ENCODE measurements around the gene ARID2.

Gene ARID2

DNA sequence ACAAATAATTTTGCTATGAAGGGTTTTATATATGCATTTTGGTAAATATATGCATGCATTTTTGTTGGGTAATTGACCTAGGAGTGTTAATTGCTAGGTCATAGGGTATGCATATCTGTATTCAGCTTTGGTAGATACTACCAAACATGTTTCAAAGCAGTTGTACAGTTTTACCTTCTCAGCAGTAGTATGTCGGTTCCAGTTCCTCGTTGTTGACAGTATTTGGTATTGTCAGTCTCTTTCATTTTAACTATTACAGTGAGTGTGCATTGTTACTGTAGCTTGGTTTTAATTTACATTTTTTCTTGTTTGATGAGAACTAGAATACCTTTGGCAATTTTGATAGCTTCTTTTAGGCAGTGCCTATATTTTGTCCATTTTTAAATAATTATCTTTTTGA lies 98.9 kb downstream of the ARID2 start:
- H3K9ac ChIP-seq (ENCODE audit: low read length), result no peak overlapping the region
- H3K4me1 ChIP-seq (ENCODE audit: control insufficient read depth, insufficient read depth, low read length), result no peaks in the 10 kb centered on the region
- H3K36me3 ChIP-seq (ENCODE audit: control insufficient read depth, insufficient read depth, low read length, severe bottlenecking), result peaks cover 19% of the 10 kb centered on the region
- no peaks in the 10 kb centered on the region for H3K9me3 ChIP-seq (ENCODE audit: control insufficient read depth, low read length)
- no peak overlapping the region for H3K4me3 ChIP-seq (ENCODE audit: low read length)
- H3K27me3 ChIP-seq (replicated peaks; ENCODE audit: control insufficient read depth, insufficient read depth, low read length), result no peaks in the 10 kb centered on the region
- DNase-seq (ENCODE audit: low read depth), result no peak

DNA sequence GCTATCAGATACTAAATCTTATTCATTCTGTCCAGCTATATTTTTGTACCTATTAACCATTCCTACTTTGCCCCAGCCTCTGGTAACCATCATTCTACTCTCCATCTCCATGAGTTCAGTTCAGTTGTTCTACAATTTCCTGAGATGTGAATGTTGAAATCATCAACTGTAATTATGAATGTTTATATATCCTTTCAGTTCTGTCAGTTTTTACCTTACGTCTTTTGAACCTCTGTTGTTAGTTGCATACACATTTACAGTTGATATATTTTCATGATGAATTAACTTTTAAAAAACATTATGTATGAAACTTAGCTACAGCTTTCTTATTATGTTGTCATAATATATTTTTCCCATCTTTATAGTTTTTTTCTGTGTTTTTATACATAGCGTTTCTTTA lies 102.1 kb downstream of the ARID2 start:
- H3K27me3 ChIP-seq (replicated peaks; ENCODE audit: control insufficient read depth, insufficient read depth, low read length), result no peaks in the 10 kb centered on the region

DNA sequence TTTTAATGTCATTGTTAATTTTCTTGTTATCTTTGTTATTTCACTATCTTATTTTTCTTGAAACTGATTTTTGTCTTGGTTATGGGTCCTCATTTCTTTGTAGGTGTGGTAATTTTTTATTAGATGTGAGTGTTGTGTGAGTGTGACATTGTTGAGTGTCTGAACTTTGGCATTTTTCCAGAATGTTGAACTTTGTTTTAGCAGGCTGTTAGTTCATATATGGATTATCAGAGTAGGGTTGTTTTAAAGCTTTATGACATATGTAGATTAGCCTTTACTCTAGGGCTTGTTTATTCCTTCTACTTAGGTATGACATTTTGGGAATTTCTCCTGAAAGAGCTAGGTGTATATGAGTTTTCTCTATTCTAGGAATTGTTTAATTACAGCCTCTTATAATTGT lies 103.9 kb downstream of the ARID2 start:
- Histone ChIP-seq H3K36me3 (ENCODE audit: control insufficient read depth, insufficient read depth, low read length, severe bottlenecking) (peaks cover 15% of the 10 kb centered on the region), H3K9me3 (ENCODE audit: control insufficient read depth, low read length) (no peaks in the 10 kb centered on the region), H3K4me1 (ENCODE audit: control insufficient read depth, insufficient read depth, low read length) (peaks cover 14% of the 10 kb centered on the region), H3K27me3 (replicated peaks; ENCODE audit: control insufficient read depth, insufficient read depth, low read length) (no peaks in the 10 kb centered on the region), H3K4me3 (ENCODE audit: low read length) (no peak overlapping the region), H3K9ac (ENCODE audit: low read length) (no peak overlapping the region)
- no peak for DNase-seq (ENCODE audit: low read depth)

More for the DNA sequence above, 102.1 kb downstream of the ARID2 start:
- H3K4me1 ChIP-seq (ENCODE audit: control insufficient read depth, insufficient read depth, low read length), result peaks cover under 1% of the 10 kb centered on the region
- H3K9ac ChIP-seq (ENCODE audit: low read length), result no peak overlapping the region
- no peaks in the 10 kb centered on the region for H3K9me3 ChIP-seq (ENCODE audit: control insufficient read depth, low read length)
- H3K4me3 ChIP-seq (ENCODE audit: low read length), result no peak overlapping the region
- peaks cover 9% of the 10 kb centered on the region for H3K36me3 ChIP-seq (ENCODE audit: control insufficient read depth, insufficient read depth, low read length, severe bottlenecking)
- no peak for DNase-seq (ENCODE audit: low read depth)

DNA sequence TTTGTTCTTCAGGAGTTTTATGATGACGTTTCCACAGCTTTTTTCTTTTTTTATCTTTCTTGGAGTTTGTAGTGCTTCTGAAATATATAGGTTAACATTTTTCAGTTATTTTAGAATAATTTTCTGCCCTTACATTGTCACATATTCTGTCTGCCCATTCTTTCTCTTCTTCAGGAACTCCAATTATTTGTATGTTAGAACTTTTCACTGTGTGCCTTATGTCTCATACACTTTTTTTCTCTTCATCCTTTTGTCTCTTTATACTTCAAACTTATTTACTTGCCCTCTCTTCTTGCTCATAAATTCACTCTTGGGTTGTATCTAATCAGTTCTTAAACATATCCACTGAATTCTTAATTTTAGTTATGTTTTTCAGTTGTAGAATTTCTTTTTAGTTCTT lies 105.3 kb downstream of the ARID2 start:
- Histone ChIP-seq H3K9me3 (ENCODE audit: control insufficient read depth, low read length) (no peaks in the 10 kb centered on the region), H3K4me3 (ENCODE audit: low read length) (no peak overlapping the region), H3K4me1 (ENCODE audit: control insufficient read depth, insufficient read depth, low read length) (peaks cover 14% of the 10 kb centered on the region), H3K27me3 (replicated peaks; ENCODE audit: control insufficient read depth, insufficient read depth, low read length) (no peaks in the 10 kb centered on the region), H3K36me3 (ENCODE audit: control insufficient read depth, insufficient read depth, low read length, severe bottlenecking) (peaks cover 24% of the 10 kb centered on the region), H3K9ac (ENCODE audit: low read length) (no peak overlapping the region)
- DNase-seq (ENCODE audit: low read depth), result no peak

DNA sequence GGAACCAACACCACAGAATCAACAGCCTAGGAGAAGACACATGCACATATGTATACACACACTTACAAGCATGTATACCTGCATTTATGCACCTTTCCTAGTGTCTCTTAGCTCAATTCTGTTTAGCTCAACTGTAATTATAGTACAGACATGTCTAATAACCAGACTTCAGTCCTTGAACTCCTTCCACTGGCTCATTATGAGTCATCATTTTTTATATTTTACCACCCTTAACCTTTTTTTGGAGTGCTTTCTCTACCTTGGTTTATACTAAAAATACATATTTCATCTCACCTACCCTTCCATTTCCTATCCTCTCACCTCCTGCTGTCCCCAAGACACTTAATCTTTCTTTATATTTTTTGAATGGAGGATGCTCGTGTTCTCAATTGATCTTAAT lies 110.4 kb downstream of the ARID2 start:
- peaks cover 33% of the 10 kb centered on the region for H3K36me3 ChIP-seq (ENCODE audit: control insufficient read depth, insufficient read depth, low read length, severe bottlenecking)
- peaks cover 14% of the 10 kb centered on the region for H3K4me1 ChIP-seq (ENCODE audit: control insufficient read depth, insufficient read depth, low read length)
- no peak overlapping the region for H3K9ac ChIP-seq (ENCODE audit: low read length)
- no peaks in the 10 kb centered on the region for H3K27me3 ChIP-seq (replicated peaks; ENCODE audit: control insufficient read depth, insufficient read depth, low read length)
- DNase-seq (ENCODE audit: low read depth), result no peak
- H3K9me3 ChIP-seq (ENCODE audit: control insufficient read depth, low read length), result no peaks in the 10 kb centered on the region
- H3K4me3 ChIP-seq (ENCODE audit: low read length), result no peak overlapping the region

DNA sequence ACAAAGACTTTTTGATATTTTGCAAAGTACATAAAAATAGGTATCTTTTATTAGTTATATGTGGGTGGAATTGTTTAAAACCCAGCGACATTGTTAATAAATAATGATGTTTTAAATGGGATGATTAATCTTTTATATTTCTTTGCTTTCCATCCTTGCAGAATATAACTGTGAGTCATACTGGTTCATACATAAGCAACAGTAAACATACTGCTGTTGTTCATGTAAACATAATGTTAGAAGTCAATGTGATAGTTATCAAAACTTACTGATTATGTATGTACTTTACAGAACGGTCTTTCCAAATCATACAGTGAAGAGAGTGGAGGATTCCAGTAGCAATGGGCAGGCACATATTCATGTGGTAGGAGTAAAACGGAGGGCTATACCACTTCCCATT lies 119.8 kb downstream of the ARID2 start:
- H3K9me3 ChIP-seq (ENCODE audit: control insufficient read depth, low read length), result no peaks in the 10 kb centered on the region
- peaks cover 8% of the 10 kb centered on the region for H3K4me1 ChIP-seq (ENCODE audit: control insufficient read depth, insufficient read depth, low read length)
- no peaks in the 10 kb centered on the region for H3K27me3 ChIP-seq (replicated peaks; ENCODE audit: control insufficient read depth, insufficient read depth, low read length)
- H3K4me3 ChIP-seq (ENCODE audit: low read length), result no peak overlapping the region
- peaks cover 53% of the 10 kb centered on the region for H3K36me3 ChIP-seq (ENCODE audit: control insufficient read depth, insufficient read depth, low read length, severe bottlenecking)
- H3K9ac ChIP-seq (ENCODE audit: low read length), result no peak overlapping the region
- no peak for DNase-seq (ENCODE audit: low read depth)

DNA sequence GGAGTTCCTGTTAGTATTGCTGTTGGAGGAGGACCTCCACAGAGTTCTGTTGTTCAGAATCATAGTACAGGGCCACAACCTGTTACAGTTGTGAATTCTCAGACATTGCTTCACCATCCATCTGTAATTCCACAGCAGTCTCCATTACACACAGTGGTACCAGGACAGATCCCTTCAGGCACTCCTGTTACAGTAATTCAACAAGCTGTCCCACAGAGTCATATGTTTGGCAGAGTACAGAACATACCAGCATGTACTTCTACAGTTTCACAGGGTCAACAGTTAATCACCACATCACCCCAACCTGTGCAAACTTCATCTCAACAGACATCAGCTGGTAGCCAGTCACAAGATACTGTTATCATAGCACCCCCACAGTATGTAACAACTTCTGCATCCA lies 120.8 kb downstream of the ARID2 start:
- no peak overlapping the region for H3K4me3 ChIP-seq (ENCODE audit: low read length)
- no peaks in the 10 kb centered on the region for H3K27me3 ChIP-seq (replicated peaks; ENCODE audit: control insufficient read depth, insufficient read depth, low read length)
- DNase-seq (ENCODE audit: low read depth), result no peak
- no peaks in the 10 kb centered on the region for H3K9me3 ChIP-seq (ENCODE audit: control insufficient read depth, low read length)
- peaks cover 8% of the 10 kb centered on the region for H3K4me1 ChIP-seq (ENCODE audit: control insufficient read depth, insufficient read depth, low read length)
- no peak overlapping the region for H3K9ac ChIP-seq (ENCODE audit: low read length)
- peaks cover 59% of the 10 kb centered on the region for H3K36me3 ChIP-seq (ENCODE audit: control insufficient read depth, insufficient read depth, low read length, severe bottlenecking)

DNA sequence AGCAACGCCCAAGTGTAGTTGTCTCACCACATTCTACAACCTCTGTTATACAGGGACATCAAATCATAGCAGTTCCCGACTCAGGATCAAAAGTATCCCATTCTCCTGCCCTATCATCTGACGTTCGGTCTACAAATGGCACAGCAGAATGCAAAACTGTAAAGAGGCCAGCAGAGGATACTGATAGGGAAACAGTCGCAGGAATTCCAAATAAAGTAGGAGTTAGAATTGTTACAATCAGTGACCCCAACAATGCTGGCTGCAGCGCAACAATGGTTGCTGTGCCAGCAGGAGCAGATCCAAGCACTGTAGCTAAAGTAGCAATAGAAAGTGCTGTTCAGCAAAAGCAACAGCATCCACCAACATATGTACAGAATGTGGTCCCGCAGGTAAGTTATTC lies 123.0 kb downstream of the ARID2 start:
- H3K4me3 ChIP-seq (ENCODE audit: low read length), result no peak overlapping the region
- peaks cover 5% of the 10 kb centered on the region for H3K4me1 ChIP-seq (ENCODE audit: control insufficient read depth, insufficient read depth, low read length)
- DNase-seq (ENCODE audit: low read depth), result no peak
- H3K9ac ChIP-seq (ENCODE audit: low read length), result no peak overlapping the region
- no peaks in the 10 kb centered on the region for H3K27me3 ChIP-seq (replicated peaks; ENCODE audit: control insufficient read depth, insufficient read depth, low read length)
- H3K36me3 ChIP-seq (ENCODE audit: control insufficient read depth, insufficient read depth, low read length, severe bottlenecking), result peaks cover 59% of the 10 kb centered on the region
- H3K9me3 ChIP-seq (ENCODE audit: control insufficient read depth, low read length), result no peaks in the 10 kb centered on the region

DNA sequence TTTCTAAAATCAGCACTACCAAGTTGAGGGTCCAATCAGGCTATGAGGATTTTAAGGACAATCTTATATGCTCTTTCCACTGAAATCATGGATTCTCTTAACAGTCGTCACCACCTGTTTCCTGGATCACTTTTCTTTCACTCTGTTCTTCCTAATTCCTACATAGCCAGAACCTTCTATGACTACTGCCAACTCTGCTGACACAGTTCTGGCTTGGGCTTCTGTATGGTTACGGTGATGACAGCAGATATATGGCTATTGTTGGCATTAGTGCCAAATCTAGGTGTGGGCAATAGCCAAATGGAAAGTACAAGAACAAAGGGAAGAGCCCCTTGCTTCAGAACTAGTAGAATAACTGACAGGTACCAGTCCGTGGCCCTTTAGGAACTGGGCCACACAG lies 124.0 kb downstream of the ARID2 start:
- DNase-seq (ENCODE audit: low read depth), result no peak
- Histone ChIP-seq H3K4me1 (ENCODE audit: control insufficient read depth, insufficient read depth, low read length) (no peaks in the 10 kb centered on the region), H3K9me3 (ENCODE audit: control insufficient read depth, low read length) (no peaks in the 10 kb centered on the region), H3K4me3 (ENCODE audit: low read length) (no peak overlapping the region), H3K36me3 (ENCODE audit: control insufficient read depth, insufficient read depth, low read length, severe bottlenecking) (peaks cover 60% of the 10 kb centered on the region), H3K27me3 (replicated peaks; ENCODE audit: control insufficient read depth, insufficient read depth, low read length) (no peaks in the 10 kb centered on the region), H3K9ac (ENCODE audit: low read length) (no peak overlapping the region)

DNA sequence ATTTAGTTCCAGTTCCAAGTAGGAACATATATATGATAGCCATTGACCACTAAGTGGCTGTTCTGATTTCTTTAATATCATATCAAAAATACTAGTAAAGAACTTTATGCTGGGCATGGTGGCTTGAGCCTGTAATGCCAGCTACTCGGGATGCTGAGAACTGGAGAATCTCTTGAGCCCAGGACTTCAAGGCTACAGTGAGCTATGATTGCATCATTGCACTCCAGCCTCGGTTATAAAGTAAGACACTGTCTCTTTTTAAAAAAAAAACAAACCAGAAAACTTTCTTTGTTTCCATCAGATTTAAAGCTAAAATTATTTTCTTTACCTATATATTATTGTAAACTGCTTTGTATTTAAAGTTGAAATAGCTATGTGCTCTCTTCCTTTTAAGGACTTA lies 133.8 kb downstream of the ARID2 start:
- H3K27me3 ChIP-seq (replicated peaks; ENCODE audit: control insufficient read depth, insufficient read depth, low read length), result no peaks in the 10 kb centered on the region
- DNase-seq (ENCODE audit: low read depth), result peak; percentile 8
- peaks cover 18% of the 10 kb centered on the region for H3K36me3 ChIP-seq (ENCODE audit: control insufficient read depth, insufficient read depth, low read length, severe bottlenecking)
- H3K9ac ChIP-seq (ENCODE audit: low read length), result no peak overlapping the region
- no peaks in the 10 kb centered on the region for H3K4me1 ChIP-seq (ENCODE audit: control insufficient read depth, insufficient read depth, low read length)
- H3K9me3 ChIP-seq (ENCODE audit: control insufficient read depth, low read length), result no peaks in the 10 kb centered on the region
- H3K4me3 ChIP-seq (ENCODE audit: low read length), result no peak overlapping the region

DNA sequence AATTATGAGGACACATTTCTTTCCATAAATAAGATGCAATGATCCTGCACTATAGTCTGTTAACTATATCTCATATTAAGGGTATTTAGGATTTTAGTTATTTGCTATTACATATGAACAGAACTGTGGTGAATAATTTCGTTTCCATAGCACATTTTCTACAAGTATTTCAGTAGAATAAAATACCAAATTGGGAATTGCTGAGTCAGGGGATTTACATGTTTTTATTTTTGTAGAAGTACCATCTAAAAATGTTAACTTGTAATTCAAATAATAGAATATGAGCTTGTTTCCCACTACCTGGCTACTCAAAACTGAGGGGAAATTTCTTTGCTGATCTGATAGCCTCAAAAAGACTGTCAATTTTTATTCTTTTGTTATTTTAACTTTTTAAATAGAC lies 136.8 kb downstream of the ARID2 start:
- Histone ChIP-seq H3K9ac (ENCODE audit: low read length) (no peak overlapping the region), H3K9me3 (ENCODE audit: control insufficient read depth, low read length) (no peaks in the 10 kb centered on the region), H3K4me1 (ENCODE audit: control insufficient read depth, insufficient read depth, low read length) (no peaks in the 10 kb centered on the region), H3K4me3 (ENCODE audit: low read length) (no peak overlapping the region), H3K36me3 (ENCODE audit: control insufficient read depth, insufficient read depth, low read length, severe bottlenecking) (peaks cover 8% of the 10 kb centered on the region), H3K27me3 (replicated peaks; ENCODE audit: control insufficient read depth, insufficient read depth, low read length) (no peaks in the 10 kb centered on the region)
- DNase-seq (ENCODE audit: low read depth), result no peak

DNA sequence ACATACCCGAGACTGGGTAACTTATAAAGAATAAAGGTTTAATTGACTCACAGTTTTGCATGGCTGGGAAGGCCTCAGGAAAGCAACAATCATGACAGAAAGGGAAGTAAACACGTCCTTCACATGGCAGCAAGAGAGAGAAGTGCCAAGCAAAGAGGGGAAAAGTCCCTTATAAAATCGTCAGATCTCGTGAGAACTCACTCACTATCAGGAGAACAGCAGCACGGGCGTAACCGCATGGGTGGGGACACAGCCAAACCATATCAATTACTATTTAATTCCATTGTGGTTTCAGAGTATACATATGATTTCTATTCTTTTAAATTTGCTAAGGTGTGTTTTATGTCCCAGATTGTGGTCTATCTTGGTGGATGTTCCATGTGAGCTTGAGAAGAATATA lies 142.9 kb downstream of the ARID2 start:
- no peaks in the 10 kb centered on the region for H3K4me1 ChIP-seq (ENCODE audit: control insufficient read depth, insufficient read depth, low read length)
- H3K9me3 ChIP-seq (ENCODE audit: control insufficient read depth, low read length), result no peaks in the 10 kb centered on the region
- peaks cover 21% of the 10 kb centered on the region for H3K36me3 ChIP-seq (ENCODE audit: control insufficient read depth, insufficient read depth, low read length, severe bottlenecking)
- H3K27me3 ChIP-seq (replicated peaks; ENCODE audit: control insufficient read depth, insufficient read depth, low read length), result no peaks in the 10 kb centered on the region
- H3K9ac ChIP-seq (ENCODE audit: low read length), result no peak overlapping the region
- no peak for DNase-seq (ENCODE audit: low read depth)
- no peak overlapping the region for H3K4me3 ChIP-seq (ENCODE audit: low read length)

All from adipocyte (in vitro differentiated cells).